HUES64 (cell line): Measurements from ENCODE around the gene HECTD4.
"Not testable (repeated sequence)": the region's sequence is repeated elsewhere in the genome, so short reads cannot be mapped to it uniquely, and the experiment has no call there.

Experiments
- H3K27ac ChIP-seq: 2 replicates; pipeline ENCODE4 v1.7.0; 2013; ENCODE audit warnings: low read depth, low read length, inconsistent platforms
- H3K27me3 ChIP-seq: 2 replicates; pipeline ENCODE4 v1.6.1; 2013; ENCODE audit warnings: mild to moderate bottlenecking, low read length; ENCODE audit not compliant: insufficient read depth
- H3K36me3 ChIP-seq: 2 replicates; pipeline ENCODE4 v1.6.1; 2013; ENCODE audit warnings: mild to moderate bottlenecking, low read length; ENCODE audit not compliant: insufficient read depth
- H3K4me1 ChIP-seq: 2 replicates; pipeline ENCODE4 v1.6.1; 2013; ENCODE audit warnings: mild to moderate bottlenecking, low read length, moderate library complexity; ENCODE audit not compliant: insufficient read depth
- H3K4me3 ChIP-seq: 2 replicates; pipeline ENCODE4 v1.5.1; 2013; ENCODE audit warnings: mild to moderate bottlenecking, low read length, moderate library complexity
- H3K9ac ChIP-seq: 2 replicates; pipeline ENCODE4 v1.6.1; 2013; ENCODE audit warnings: mild to moderate bottlenecking, low read depth, low read length
- H3K9me3 ChIP-seq: 2 replicates; pipeline ENCODE4 v1.6.1; 2013; ENCODE audit warnings: low read depth, low read length; ENCODE audit not compliant: insufficient read depth
- WGBS: fragments of 150-250, 120-280 bp; methylation state at CpG from one replicate; pipeline ENCODE4 v1.1.7; 2013; ENCODE audit warnings: missing lambda C conversion rate; 5-methylcytosine and 5-hydroxymethylcytosine counted together

HECTD4 gene

GRCh38 chr12:112122823-112123690 is 259.2 kb downstream of the HECTD4 start:
- no peaks in the 10 kb centered on the region for H3K36me3 ChIP-seq
- WGBS = 91% methylated on average over 9 of the region's 12 CpGs
- no peak overlapping the region for H3K9ac ChIP-seq
- no peak overlapping the region for H3K4me3 ChIP-seq
- H3K27me3 ChIP-seq = no peaks in the 10 kb centered on the region
- no peaks in the 10 kb centered on the region for H3K9me3 ChIP-seq
- H3K27ac ChIP-seq = no peak overlapping the region
- peaks cover 13% of the 10 kb centered on the region for H3K4me1 ChIP-seq

GRCh38 chr12:112121780-112122565 is 260.3 kb downstream of the HECTD4 start:
- H3K9me3 ChIP-seq = no peaks in the 10 kb centered on the region
- 77% methylated on average over 11 of the region's 11 CpGs for WGBS
- no peaks in the 10 kb centered on the region for H3K27me3 ChIP-seq
- H3K27ac ChIP-seq = no peak overlapping the region
- H3K36me3 ChIP-seq = no peaks in the 10 kb centered on the region
- no peak overlapping the region for H3K4me3 ChIP-seq
- H3K4me1 ChIP-seq = peaks cover 15% of the 10 kb centered on the region
- H3K9ac ChIP-seq = no peak overlapping the region

- WGBS = 96% methylated on average over 7 of the region's 8 CpGs
- H3K27ac ChIP-seq = no peak overlapping the region
- H3K4me3 ChIP-seq = no peak overlapping the region
- H3K36me3 ChIP-seq = no peaks in the 10 kb centered on the region
- no peaks in the 10 kb centered on the region for H3K27me3 ChIP-seq
- no peak overlapping the region for H3K9ac ChIP-seq
- H3K4me1 ChIP-seq = peaks cover 16% of the 10 kb centered on the region
- H3K9me3 ChIP-seq = no peaks in the 10 kb centered on the region
Observed at GRCh38 chr12:112117685-112118084, 264.5 kb downstream of the HECTD4 start.

DNA sequence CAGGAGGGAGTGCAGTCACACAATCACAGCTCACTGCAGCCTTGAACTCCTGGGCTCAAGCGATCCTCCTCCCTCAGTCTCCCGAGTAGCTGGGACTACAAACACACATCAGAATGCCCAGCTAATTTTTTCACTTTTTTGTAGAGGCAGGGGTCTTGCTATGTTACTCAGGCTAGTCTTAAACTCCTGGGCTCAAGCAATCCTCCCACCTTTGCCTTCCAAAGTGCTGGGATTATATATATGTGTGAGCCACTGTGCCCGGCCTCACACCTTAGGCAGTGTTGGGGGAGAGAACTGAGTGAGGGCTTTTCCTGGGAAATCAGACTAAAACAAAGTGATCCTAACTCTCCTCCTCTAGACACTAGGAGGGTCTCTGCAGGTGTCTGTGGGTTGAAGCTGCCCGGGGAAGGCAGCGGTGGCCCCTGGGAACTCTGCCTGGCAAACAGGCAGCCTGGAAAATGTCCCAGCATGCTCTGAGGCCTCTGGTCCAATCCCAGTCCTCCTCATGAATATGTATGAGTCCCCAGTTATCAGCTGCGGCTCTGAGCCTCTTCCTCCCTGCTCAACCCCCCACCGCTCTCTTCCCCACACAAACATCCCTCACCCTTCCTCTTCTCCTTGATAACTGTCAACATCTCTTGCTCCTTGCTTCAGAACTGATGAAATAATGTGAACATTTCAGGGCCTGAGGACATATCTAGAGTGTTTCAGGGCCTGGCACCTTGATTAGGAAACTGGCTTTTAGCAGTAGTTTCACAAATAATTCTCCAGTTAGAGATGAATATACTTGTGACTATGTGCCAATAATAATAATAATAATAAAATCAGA is 265.8 kb downstream of the HECTD4 start:
- no peaks in the 10 kb centered on the region for H3K36me3 ChIP-seq
- H3K27ac ChIP-seq = peak overlapping the region; percentile 80
- peak overlapping the region; percentile 49; the same call in 1 of the 2 replicates for H3K9ac ChIP-seq

GRCh38 chr12:112115259-112116045 is 266.8 kb downstream of the HECTD4 start:
- Histone ChIP-seq H3K36me3 (no peaks in the 10 kb centered on the region), H3K9me3 (no peaks in the 10 kb centered on the region), H3K4me3 (no peak overlapping the region), H3K27ac (no peak overlapping the region), H3K9ac (no peak overlapping the region), H3K4me1 (peaks cover 24% of the 10 kb centered on the region), H3K27me3 (no peaks in the 10 kb centered on the region)
- 99% methylated on average over 5 of the region's 6 CpGs for WGBS

More for the DNA sequence above, 265.8 kb downstream of the HECTD4 start:
- Histone ChIP-seq H3K4me3 (peak overlapping the region; percentile 32), H3K9me3 (no peaks in the 10 kb centered on the region), H3K27me3 (no peaks in the 10 kb centered on the region), H3K4me1 (peaks cover 20% of the 10 kb centered on the region)
- WGBS = 31% methylated on average over 6 of the region's 7 CpGs

GRCh38 chr12:112112409-112113133 is 269.7 kb downstream of the HECTD4 start:
- peaks cover 31% of the 10 kb centered on the region for H3K4me1 ChIP-seq
- WGBS = 90% methylated on average over 6 of the region's 6 CpGs
- H3K4me3 ChIP-seq = no peak overlapping the region
- no peaks in the 10 kb centered on the region for H3K36me3 ChIP-seq
- H3K9ac ChIP-seq = no peak overlapping the region
- no peaks in the 10 kb centered on the region for H3K9me3 ChIP-seq
- H3K27ac ChIP-seq = peak overlapping the region; percentile 37; the same call in 1 of the 2 replicates
- H3K27me3 ChIP-seq = no peaks in the 10 kb centered on the region

- Histone ChIP-seq H3K4me3 (no peak overlapping the region), H3K27ac (peak overlapping the region; percentile 37; the same call in 1 of the 2 replicates), H3K9ac (no peak overlapping the region), H3K27me3 (no peaks in the 10 kb centered on the region), H3K36me3 (peaks cover under 1% of the 10 kb centered on the region; the same call in 1 of the 2 replicates), H3K9me3 (no peaks in the 10 kb centered on the region), H3K4me1 (peaks cover 32% of the 10 kb centered on the region)
- WGBS = 91% methylated on average over 5 of the region's 5 CpGs
Observed at GRCh38 chr12:112111931-112112330, 270.3 kb downstream of the HECTD4 start.

GRCh38 chr12:112110787-112111662 is 271.2 kb downstream of the HECTD4 start:
- Histone ChIP-seq H3K27ac (peak overlapping the region; percentile 67; the same call in 1 of the 2 replicates), H3K4me1 (peaks cover 30% of the 10 kb centered on the region)
- H3K27me3 ChIP-seq, H3K4me3 ChIP-seq, H3K36me3 ChIP-seq, H3K9me3 ChIP-seq, H3K9ac ChIP-seq: not testable (repeated sequence)
- 95% methylated on average over 20 of the region's 20 CpGs for WGBS
